C4-2B (cell line): Measurements from ENCODE around the gene DUS3L.

Source experiments
- CTCF ChIP-seq: fragments of 450-650 bp; conservative IDR thresholded peaks from 2 replicates; pipeline ENCODE4 v1.5.1; 2017; ENCODE audit warnings: mild to moderate bottlenecking
- ZFX ChIP-seq: fragments of 450-650 bp; IDR thresholded peaks from 2 replicates; pipeline ENCODE4 v1.6.1; 2017

GRCh38 chr19:5832061-5832460, 41.1 kb upstream of the DUS3L start:
- TF ChIP-seq CTCF: no peak
- TF ChIP-seq ZFX: no peak
